Omental fat pad (tissue), 4 donors: Measurements from ENCODE around the gene KCNMB2. TPM values are rescaled to one million over a fixed set of nuclear protein-coding genes. Genes with fewer than 3 reads are reported as not detected.

Experiments used
- ATAC-seq: fragments of 150-250 bp; one replicate; pipeline ENCODE4 v1.9.1; 2016; ENCODE audit warnings: mild to moderate bottlenecking, moderate library complexity; ENCODE audit not compliant: low FRiP score
- DNase-seq: peaks from one replicate; pipeline ENCODE4 v3.0.0-alpha.2; 2019; ENCODE audit warnings: low spot score
- CTCF ChIP-seq, 3 donors: fragments of 450-650 bp; IDR thresholded peaks; one replicate each; pipeline ENCODE4 v1.5.1; 2016 to 2017; ENCODE audit warnings: antibody characterized with exemption in 3 of 3, mild to moderate bottlenecking in 3 of 3, moderate library complexity in 2 of 3
- total RNA-seq, 4 donors: library from RNA; depleted of rRNA; stranded (reverse); fragments of >200 nt; gene quantifications; one replicate each; pipeline ENCODE4 v1.1.0, GENCODE V29; 2016

The KCNMB2 gene
- total RNA-seq, 4 donors from 2014 or later, result 0.24 to 0.65 TPM; not detected in 2

- no peak for ATAC-seq
- TF ChIP-seq CTCF (IDR thresholded peaks at IDR 0.05), result no peak
- DNase-seq, result no peak
These were observed 226.1 kb downstream of the KCNMB2 start for GRCh38 chr3:178762385-178762784.

DNA sequence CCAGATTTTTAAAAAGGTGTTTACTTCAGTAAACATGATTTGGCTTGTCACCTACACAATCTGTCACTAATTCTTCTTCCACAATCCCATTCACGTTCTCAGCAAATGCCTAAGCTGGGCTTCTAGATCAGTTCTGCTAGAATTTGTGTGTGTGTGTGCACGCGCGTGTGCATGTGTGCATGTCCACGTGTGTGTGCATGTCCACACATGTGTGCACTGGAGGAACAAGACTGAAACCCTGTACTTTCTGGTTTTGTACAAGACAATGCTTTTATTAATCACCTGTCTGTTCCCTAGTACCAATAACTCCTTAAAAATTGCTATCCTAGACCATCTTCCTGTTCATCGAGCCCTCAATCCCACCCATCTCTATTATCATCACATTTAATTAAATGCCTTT is 229.2 kb downstream of the KCNMB2 start:
- no peak for ATAC-seq
- TF ChIP-seq CTCF (IDR thresholded peaks at IDR 0.05), result no peak
- DNase-seq, result no peak

DNA sequence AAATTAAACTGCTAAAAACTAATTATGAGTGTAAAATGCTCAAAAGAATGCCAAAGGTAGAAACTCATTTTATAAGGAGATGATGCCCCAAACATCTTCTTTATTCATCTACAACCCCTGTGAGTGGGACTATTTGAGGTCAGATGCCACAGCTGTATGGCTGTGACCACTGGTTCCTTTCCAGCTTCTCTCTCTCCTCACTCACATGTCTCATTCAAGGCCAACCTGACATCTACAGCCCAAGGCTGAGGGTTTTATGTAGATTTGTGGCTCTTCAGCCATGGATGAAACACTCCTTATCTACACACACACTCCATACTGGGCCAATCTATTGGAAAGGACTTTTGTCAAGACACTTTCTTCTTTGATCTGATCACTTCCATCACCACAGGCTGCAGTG is 231.3 kb downstream of the KCNMB2 start:
- DNase-seq (no peak), ATAC-seq (no peak)
- no peak for TF ChIP-seq CTCF (IDR thresholded peaks at IDR 0.05)

- TF ChIP-seq CTCF (IDR thresholded peaks at IDR 0.05), result no peak
- no peak for DNase-seq
- ATAC-seq, result no peak
These were observed 232.0 kb downstream of the KCNMB2 start for GRCh38 chr3:178768072-178768864.

GRCh38 chr3:178771511-178771910 is 235.3 kb downstream of the KCNMB2 start:
- ATAC-seq, result no peak
- no peak for DNase-seq
- TF ChIP-seq CTCF (IDR thresholded peaks at IDR 0.05), result no peak

DNA sequence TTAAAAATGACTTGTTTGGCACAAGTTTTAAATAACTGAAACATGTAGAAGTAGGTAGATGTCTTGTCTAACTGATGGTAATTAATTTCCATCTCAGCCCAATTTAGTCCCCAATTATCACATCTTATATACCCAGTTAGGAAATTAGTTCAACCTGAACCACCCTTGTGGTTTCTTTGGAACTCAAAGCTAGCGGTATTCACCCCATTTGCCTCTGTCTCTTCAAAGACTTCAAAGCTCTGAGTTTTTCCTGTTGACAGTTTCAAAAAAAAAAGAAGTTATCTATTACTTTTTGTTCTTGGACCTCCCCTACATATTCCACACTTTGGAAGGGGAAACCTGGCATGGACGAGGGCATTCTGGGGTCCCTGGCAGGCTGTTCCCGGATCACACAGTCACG is 236.5 kb downstream of the KCNMB2 start:
- DNase-seq, result no peak
- no peak for ATAC-seq
- no peak for TF ChIP-seq CTCF (IDR thresholded peaks at IDR 0.05)

DNA sequence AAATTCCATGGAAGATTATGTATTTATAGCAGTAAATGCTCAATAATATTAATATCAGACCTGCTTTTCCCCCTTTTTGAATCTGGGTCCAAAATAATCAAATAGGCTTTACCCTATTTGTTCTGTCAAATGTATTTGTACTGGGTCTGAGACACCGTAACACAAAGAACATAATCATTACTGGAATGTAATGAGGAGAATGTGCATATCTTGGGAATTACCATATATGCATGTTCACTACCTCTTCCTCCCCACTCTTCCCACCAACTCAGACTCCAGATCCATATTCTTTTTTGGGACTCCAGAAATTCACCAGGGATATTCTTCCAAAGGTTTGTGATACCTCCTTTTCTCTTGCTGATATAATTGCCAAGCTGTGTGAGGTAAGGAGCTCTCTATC is 237.1 kb downstream of the KCNMB2 start:
- DNase-seq (no peak), ATAC-seq (no peak)
- TF ChIP-seq CTCF (IDR thresholded peaks at IDR 0.05), result no peak
